Astrocyte (in vitro differentiated cells and primary cell): ENCODE results near the gene NRG2. TPM values are rescaled to one million over a fixed set of nuclear protein-coding genes. Genes with fewer than 3 reads are reported as not detected.

Experiments used
- DNase-seq: peaks from one replicate; pipeline ENCODE4 v3.0.0-alpha.2; 2010; ENCODE audit warnings: low read depth
- FAIRE-seq: peaks from 2 replicates; lab custom pipeline; 2011; peaks lifted over from hg19 to GRCh38; lab: Jason Lieb, UNC
- H2AFZ ChIP-seq: 2 replicates; pipeline ENCODE4 v1.6.0; 2012; ENCODE audit warnings: low read depth, low read length, inconsistent platforms
- H3K27ac ChIP-seq: 2 replicates; pipeline ENCODE4 v1.5.1; 2011; ENCODE audit warnings: low read depth, low read length, inconsistent platforms
- H3K27me3 ChIP-seq: 2 replicates; pipeline ENCODE4 v1.6.0; 2011; ENCODE audit warnings: low read length, inconsistent platforms; ENCODE audit not compliant: insufficient read depth
- H3K36me3 ChIP-seq: 2 replicates; pipeline ENCODE4 v1.5.1; 2011; ENCODE audit warnings: low read length, inconsistent platforms; ENCODE audit not compliant: insufficient read depth
- H3K4me1 ChIP-seq: 2 replicates; pipeline ENCODE4 v1.5.1; 2011; ENCODE audit warnings: low read length, inconsistent platforms; ENCODE audit not compliant: insufficient read depth
- H3K4me2 ChIP-seq: 2 replicates; pipeline ENCODE4 v1.6.0; 2012; ENCODE audit warnings: low read length, inconsistent platforms
- H3K4me3 ChIP-seq: 2 replicates; pipeline ENCODE4 v1.5.1; 2011; ENCODE audit warnings: low read depth, mild to moderate bottlenecking, low read length, inconsistent platforms; ENCODE audit not compliant: insufficient read depth
- H3K79me2 ChIP-seq: 2 replicates; pipeline ENCODE4 v1.6.0; 2012; ENCODE audit warnings: mild to moderate bottlenecking, low read length, inconsistent platforms; ENCODE audit not compliant: insufficient read depth
- H3K9ac ChIP-seq: 2 replicates; pipeline ENCODE4 v1.6.0; 2012; ENCODE audit warnings: mild to moderate bottlenecking, low read length, inconsistent platforms
- H3K9me3 ChIP-seq: 2 replicates; pipeline ENCODE4 v1.5.1; 2012; ENCODE audit warnings: low read depth, mild to moderate bottlenecking, low read length, inconsistent platforms; ENCODE audit not compliant: insufficient read depth
- H4K20me1 ChIP-seq: 2 replicates; pipeline ENCODE4 v1.6.0; 2012; ENCODE audit warnings: low read length, inconsistent platforms; ENCODE audit not compliant: insufficient read depth
- H3K27ac Mint-ChIP-seq: one replicate; pipeline ENCODE4 v1.8.0; 2021; ENCODE audit warnings: mild to moderate bottlenecking, mixed read lengths; ENCODE audit not compliant: unreplicated experiment
- H3K27me3 Mint-ChIP-seq: one replicate; pipeline ENCODE4 v1.8.0; 2021; ENCODE audit warnings: low read depth, mixed read lengths; ENCODE audit not compliant: unreplicated experiment
- H3K36me3 Mint-ChIP-seq: one replicate; pipeline ENCODE4 v1.8.0; 2021; ENCODE audit warnings: low read depth, mixed read lengths; ENCODE audit not compliant: unreplicated experiment
- H3K4me1 Mint-ChIP-seq: one replicate; pipeline ENCODE4 v1.8.0; 2021; ENCODE audit warnings: low read depth, mixed read lengths; ENCODE audit not compliant: unreplicated experiment
- H3K4me3 Mint-ChIP-seq: one replicate; pipeline ENCODE4 v1.8.0; 2021; ENCODE audit warnings: mild to moderate bottlenecking, moderate library complexity, mixed read lengths; ENCODE audit not compliant: unreplicated experiment
- H3K9me3 Mint-ChIP-seq: one replicate; pipeline ENCODE4 v1.8.0; 2021; ENCODE audit warnings: mild to moderate bottlenecking, mixed read lengths; ENCODE audit not compliant: unreplicated experiment
- CTCF ChIP-seq: IDR thresholded peaks from 2 replicates; pipeline ENCODE4 v1.5.1; 2011; ENCODE audit warnings: low read depth, mild to moderate bottlenecking, inconsistent platforms, low read length, moderate library complexity; ENCODE audit not compliant: insufficient read depth
- EZH2 ChIP-seq: IDR thresholded peaks from 2 replicates; pipeline ENCODE4 v1.6.1; 2012; ENCODE audit warnings: mild to moderate bottlenecking, low read length, inconsistent platforms; ENCODE audit not compliant: insufficient read depth
- total RNA-seq: library from RNA; stranded (reverse); gene quantifications from 2 replicates; pipeline ENCODE4 v1.2.1, GENCODE V29; 2021

NRG2 gene
- total RNA-seq, 1 donor from 2014 or later = 0.54 TPM

- Histone ChIP-seq H3K9me3 (no peaks in the 10 kb centered on the region), H3K36me3 (no peaks in the 10 kb centered on the region), H3K79me2 (no peaks in the 10 kb centered on the region), H3K4me3 (no peak overlapping the region), H4K20me1 (no peaks in the 10 kb centered on the region), H3K4me2 (no peak overlapping the region), H3K27ac (no peak overlapping the region), H3K9ac (no peak overlapping the region), H3K27me3 (peaks cover 22% of the 10 kb centered on the region), H2AFZ (no peak overlapping the region), H3K4me1 (no peaks in the 10 kb centered on the region)
- DNase-seq (no peak), FAIRE-seq (no peak)
- no peaks in the 10 kb centered on the region for H3K9me3 Mint-ChIP-seq
- no peak overlapping the region for H3K4me3 Mint-ChIP-seq
- peak; percentile 9 for TF ChIP-seq CTCF
- TF ChIP-seq EZH2 = no peak
- peaks cover 54% of the 10 kb centered on the region for H3K27me3 Mint-ChIP-seq
- peaks cover 2% of the 10 kb centered on the region for H3K36me3 Mint-ChIP-seq
- H3K4me1 Mint-ChIP-seq = no peaks in the 10 kb centered on the region
- H3K27ac Mint-ChIP-seq = no peak overlapping the region
Measured at GRCh38 chr5:139862803-139863202, 180.3 kb downstream of the NRG2 start.

- DNase-seq = peak; percentile 57
- FAIRE-seq = no peak
Measured at GRCh38 chr5:139862313-139862712, 180.8 kb downstream of the NRG2 start.

More at GRCh38 chr5:139862313-139862712, 180.8 kb downstream of the NRG2 start:
- no peak overlapping the region for H3K9ac ChIP-seq
- Mint-ChIP-seq H3K27me3 (peaks cover 52% of the 10 kb centered on the region), H3K4me3 (no peak overlapping the region), H3K9me3 (no peaks in the 10 kb centered on the region), H3K36me3 (peaks cover 2% of the 10 kb centered on the region), H3K4me1 (no peaks in the 10 kb centered on the region), H3K27ac (no peak overlapping the region)
- H3K27ac ChIP-seq = no peak overlapping the region
- no peak overlapping the region for H2AFZ ChIP-seq
- no peaks in the 10 kb centered on the region for H4K20me1 ChIP-seq
- TF ChIP-seq EZH2 = no peak
- TF ChIP-seq CTCF = no peak
- H3K27me3 ChIP-seq = peaks cover 24% of the 10 kb centered on the region
- no peaks in the 10 kb centered on the region for H3K79me2 ChIP-seq
- H3K9me3 ChIP-seq = no peaks in the 10 kb centered on the region
- H3K4me2 ChIP-seq = no peak overlapping the region
- no peaks in the 10 kb centered on the region for H3K36me3 ChIP-seq
- no peaks in the 10 kb centered on the region for H3K4me1 ChIP-seq
- no peak overlapping the region for H3K4me3 ChIP-seq
